K562 (cell line): Measurements from ENCODE around the gene HYI. TPM values are rescaled to one million over a fixed set of nuclear protein-coding genes. Genes with fewer than 3 reads are reported as not detected.

Experiments
- ATAC-seq: fragments of 200-7000 bp; cut with Tn5 transposase; 3 replicates; pipeline ENCODE4 v1.9.1; 2020; ENCODE audit warnings: moderate library complexity
- BruUV-seq: library from RNA; stranded (reverse); fragments of 400-500 nt; replicated peaks from 2 replicates; lab custom pipeline; 2021; lab: Mats Ljungman, UMichigan
- CTCF ChIA-PET: fragments of 300-600 bp; formaldehyde crosslinking; extraction: SDS; loops from one replicate; lab custom pipeline; 2021; ENCODE audit warnings: low intra/inter-chr PET ratio; lab: Yijun Ruan, JAX
- POLR2A ChIA-PET: fragments of 300-600, 350-650 bp; sonication (Branson Sonifier 250); formaldehyde crosslinking; extraction: SDS; loops from one replicate; lab custom pipeline; 2021; ENCODE audit warnings: antibody characterized with exemption, inconsistent platforms; lab: Yijun Ruan, JAX
- DNase-seq, 4 experiments: peaks; one replicate each; pipeline versions ENCODE4 v3.0.0 to v3.0.0-alpha.2; 2011 to 2018; ENCODE audit warnings: low spot score in 3 of 4, mixed read lengths in 3 of 4; ENCODE audit errors: extremely low read depth in 1 of 4
- FAIRE-seq: peaks from 2 replicates; lab custom pipeline; 2011; peaks lifted over from hg19 to GRCh38; lab: Jason Lieb, UNC
- H2AFZ ChIP-seq: 2 replicates; pipeline ENCODE4 v1.6.0; 2011; ENCODE audit warnings: low read depth, low read length, control low read depth, inconsistent platforms
- H3K27ac ChIP-seq: fragments of 200-600 bp; 3 replicates; pipeline ENCODE4 v1.8.0; 2011; ENCODE audit warnings: low read depth, mild to moderate bottlenecking, control low read depth, inconsistent platforms, low read length, moderate library complexity, mixed read lengths; ENCODE audit errors: extremely low read depth
- H3K27me3 ChIP-seq, 2 experiments: fragments of 300-600 bp in 1 of 2; 2 replicates in 1 of 2; 3 replicates in 1 of 2; pipeline versions ENCODE4 v1.6.0 to v1.8.0; 2011; ENCODE audit warnings: inconsistent platforms in 2 of 2, low read length in 2 of 2, mild to moderate bottlenecking in 1 of 2, mixed read lengths in 1 of 2, moderate library complexity in 1 of 2; ENCODE audit not compliant: control insufficient read depth in 2 of 2, insufficient read depth in 2 of 2
- H3K36me3 ChIP-seq: fragments of 300-600 bp; 3 replicates; pipeline ENCODE4 v1.8.0; 2011; ENCODE audit warnings: mild to moderate bottlenecking, low read length, inconsistent platforms; ENCODE audit not compliant: control insufficient read depth, insufficient read depth
- H3K4me1 ChIP-seq, 2 experiments: fragments of 200-600 bp in 1 of 2; replicated peaks in 1 of 2; 2 replicates in 1 of 2; 3 replicates in 1 of 2; pipeline versions ENCODE4 v1.5.1 to v1.8.0; 2011; ENCODE audit warnings: inconsistent platforms in 2 of 2, low read length in 2 of 2, mild to moderate bottlenecking in 1 of 2, mixed read lengths in 1 of 2, moderate library complexity in 1 of 2; ENCODE audit not compliant: control insufficient read depth in 2 of 2, insufficient read depth in 2 of 2
- H3K4me2 ChIP-seq: 2 replicates; pipeline ENCODE4 v1.6.1; 2011; ENCODE audit warnings: low read length, control low read depth, inconsistent platforms, mixed read lengths; ENCODE audit not compliant: insufficient read depth
- H3K4me3 ChIP-seq: fragments of 200-600 bp; sonication (generic), shearing (Covaris generic); 2 replicates; pipeline ENCODE4 v1.5.1; 2016; ENCODE audit warnings: control low read depth, inconsistent platforms
- H3K79me2 ChIP-seq: fragments of 200-600 bp; 3 replicates; pipeline ENCODE4 v1.8.0; 2011; ENCODE audit warnings: low read length, inconsistent platforms; ENCODE audit not compliant: control insufficient read depth, insufficient read depth
- H3K9ac ChIP-seq, 2 experiments: 2 replicates each; pipeline versions ENCODE4 v1.6.0 to v1.6.1; 2011; ENCODE audit warnings: low read depth in 2 of 2, low read length in 2 of 2, control low read depth in 1 of 2, inconsistent platforms in 1 of 2, mild to moderate bottlenecking in 1 of 2, mixed read lengths in 1 of 2; ENCODE audit not compliant: insufficient read depth in 1 of 2
- H3K9me1 ChIP-seq: one replicate; pipeline ENCODE4 v1.6.0; 2011; ENCODE audit warnings: inconsistent platforms, mild to moderate bottlenecking, low read length, moderate library complexity; ENCODE audit not compliant: control insufficient read depth, insufficient read depth
- H3K9me3 ChIP-seq: replicated peaks from 2 replicates; pipeline ENCODE4 v1.5.1; 2011; ENCODE audit warnings: low read depth, low read length, inconsistent platforms; ENCODE audit not compliant: control insufficient read depth, insufficient read depth
- H4K20me1 ChIP-seq: replicated peaks from 2 replicates; pipeline ENCODE4 v1.6.1; 2011; ENCODE audit warnings: low read length, inconsistent platforms, mixed read lengths; ENCODE audit not compliant: control insufficient read depth, insufficient read depth
- BRF1 ChIP-seq: IDR thresholded peaks from 3 replicates; pipeline ENCODE4 v1.6.1; 2011; ENCODE audit warnings: borderline replicate concordance, mild to moderate bottlenecking; ENCODE audit not compliant: insufficient read length; ENCODE audit errors: extremely low read depth
- JUNB ChIP-seq: fragments of 450-650 bp; formaldehyde crosslinking; conservative IDR thresholded peaks from 2 replicates; pipeline ENCODE4 v1.4.0; 2020; ENCODE audit warnings: mild to moderate bottlenecking
- NCOA4 ChIP-seq: fragments of 450-650 bp; IDR thresholded peaks from 2 replicates; pipeline ENCODE4 v1.6.1; 2018; ENCODE audit warnings: mild to moderate bottlenecking; ENCODE audit not compliant: partially characterized antibody
- RUNX1 ChIP-seq: sonication (generic); IDR thresholded peaks from 2 replicates; pipeline ENCODE4 v1.6.1; 2016; ENCODE audit warnings: antibody characterized with exemption, low read depth
- ZNF263 ChIP-seq: sonication (generic); formaldehyde crosslinking; IDR thresholded peaks from 2 replicates; pipeline ENCODE4 v1.8.0; 2022; ENCODE audit warnings: mild to moderate bottlenecking, missing genetic modification reagents, borderline replicate concordance
- WGBS: fragments of 100-300 bp; shearing (Covaris generic); methylation state at CpG from one replicate; pipeline ENCODE4 v1.1.6; 2016; ENCODE audit warnings: low coverage, mixed read lengths; ENCODE audit not compliant: insufficient coverage; ENCODE audit errors: missing lambda C conversion rate; 5-methylcytosine and 5-hydroxymethylcytosine counted together
- in situ Hi-C: fragments of 300-500 bp; cut with MboI; formaldehyde crosslinking; loops from 4 replicates; pipeline ENCODE4 v1.15.0; 2018; ENCODE audit warnings: inconsistent platforms, mixed read lengths
- intact Hi-C: fragments of 100-400 bp; cut with micrococcal nuclease; formaldehyde crosslinking; loops from 2 replicates; pipeline ENCODE4 v1.14.2; 2022
- polyA plus RNA-seq, 8 experiments: library from polyadenylated mRNA; depleted of rRNA in 4 of 8; stranded (reverse) in 5 of 8; unstranded in 3 of 8; fragments of >200 nt; fragmentation: Nextera tagmentation in 2 of 8; fragmentation: Illumina TruSeq in 1 of 8; extraction: Ambion mirVana in 2 of 8; extraction: Trizol in 1 of 8; gene quantifications; 2 replicates each; pipeline versions ENCODE4 v1.2.1 to v1.2.3, GENCODE V29; 2011 to 2014; ENCODE audit warnings: inconsistent platforms in 1 of 8, missing spikeins in 1 of 8
- total RNA-seq, 7 experiments: library from RNA; depleted of rRNA in 6 of 7; stranded (reverse); fragments of >200 nt in 6 of 7; fragmentation: Illumina TruSeq in 2 of 7; extraction: Trizol in 2 of 7; gene quantifications; 2 replicates each; pipeline versions ENCODE4 v1.2.1 to v1.2.3, GENCODE V29; 2011 to 2021; ENCODE audit warnings: low replicate concordance in 1 of 7
- TF ChIP-seq, protein P1 (sequence below): fragments of 250-450 bp; sonication (Bioruptor Pico); IDR thresholded peaks from 2 replicates; pipeline ENCODE4 v1.5.0; 2021; ENCODE audit warnings: mild to moderate bottlenecking, moderate library complexity

The HYI gene
- total and polyA plus RNA-seq, 9 of the 15 experiments (the other 6 are each of a cell fraction or from before 2014, with no cell fraction given): 0.04 to 4.1 (median 1.4) TPM; not detected in 1

DNA sequence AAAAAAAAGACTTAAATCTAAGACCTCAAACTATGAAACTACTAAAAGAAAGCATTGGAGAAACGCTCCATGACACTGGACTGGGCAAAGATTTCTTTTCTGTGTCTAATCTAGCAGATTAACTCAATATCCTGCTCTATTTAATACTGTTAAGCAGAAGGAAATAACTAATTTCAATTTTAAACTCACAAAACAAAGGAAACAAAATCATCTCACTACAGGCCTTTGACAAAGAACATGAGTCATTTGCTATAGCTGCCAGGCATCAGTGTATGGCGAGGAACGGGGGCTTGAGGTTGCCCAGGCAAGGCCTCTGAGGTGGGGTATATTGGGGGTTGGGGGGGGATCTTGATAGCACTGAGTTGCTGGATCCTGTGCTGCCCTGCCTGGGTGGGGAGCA is 43.2 kb downstream of the HYI start (continued):
- no peak for TF ChIP-seq BRF1
- TF ChIP-seq JUNB: no peak
- TF ChIP-seq, protein P1, sequence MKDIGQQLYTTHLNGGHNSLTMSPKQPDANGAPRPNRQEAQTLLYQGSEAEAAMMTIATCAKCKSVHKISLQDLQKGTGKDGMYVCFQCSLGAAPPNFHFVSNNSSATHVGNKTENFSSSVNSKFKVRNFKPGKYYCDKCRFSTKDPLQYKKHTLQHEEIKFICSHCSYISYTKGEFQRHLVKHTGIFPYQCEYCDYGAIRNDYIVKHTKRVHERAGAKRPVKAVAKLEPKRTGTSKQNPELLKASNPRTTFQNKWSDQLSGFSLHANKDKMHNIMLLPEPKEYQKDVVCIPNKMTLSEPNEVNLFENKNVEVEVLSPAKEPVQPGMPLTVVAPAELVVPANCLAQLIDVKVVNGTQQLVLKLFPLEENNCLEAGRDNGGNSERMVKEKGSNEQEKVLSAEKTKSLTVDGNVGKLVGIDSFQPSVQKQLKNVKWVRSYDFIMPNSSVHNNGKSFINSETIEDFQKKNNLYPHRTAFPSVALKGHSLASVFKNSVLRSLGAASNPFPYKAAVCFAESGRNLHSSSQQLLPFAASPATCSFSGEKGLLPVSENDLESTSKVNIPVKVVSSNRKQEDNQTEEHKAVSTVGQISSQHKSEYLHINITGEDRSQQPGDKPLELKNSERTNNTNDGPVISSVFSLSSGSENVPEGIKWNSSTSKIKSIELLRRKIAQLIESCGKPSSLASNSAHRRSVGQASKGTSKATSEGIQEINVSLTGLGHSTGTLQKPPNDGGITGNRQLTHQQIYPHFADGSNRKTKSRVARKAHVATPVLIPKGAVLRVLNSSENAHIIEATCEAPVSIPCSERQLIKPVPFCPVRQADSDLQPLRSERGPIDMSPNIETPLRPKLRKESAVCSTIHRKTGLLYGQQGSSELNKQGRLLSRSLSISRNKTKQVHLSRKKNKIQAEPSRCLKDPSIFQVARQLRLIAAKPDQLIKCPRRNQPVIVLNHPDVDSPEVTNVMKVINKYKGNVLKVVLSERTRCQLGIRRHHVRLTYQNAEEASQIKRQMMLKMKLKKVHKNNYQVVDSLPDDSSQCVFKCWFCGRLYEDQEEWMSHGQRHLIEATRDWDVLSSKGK: no peak
- TF ChIP-seq NCOA4: no peak
- TF ChIP-seq, all 486 proteins: peak for 0

DNA sequence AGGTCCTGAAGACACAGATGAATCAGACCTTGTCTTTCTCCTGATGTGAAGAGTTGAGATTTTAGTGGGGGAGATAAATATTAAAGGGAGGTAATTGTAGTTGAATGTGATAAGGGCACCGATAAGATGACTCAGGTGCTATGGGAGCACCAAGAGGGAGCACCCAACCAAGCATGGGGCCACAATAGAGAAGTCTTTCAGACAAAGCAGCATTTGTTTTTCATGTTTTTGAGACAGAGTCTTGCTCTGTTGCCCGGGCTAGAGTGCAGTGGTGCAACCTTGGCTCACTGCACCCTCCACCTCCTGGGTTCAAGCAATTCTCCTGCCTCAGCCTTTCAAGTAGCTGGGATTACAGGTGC is 47.9 kb downstream of the HYI start:
- no peaks in the 10 kb centered on the region for H3K9me3 ChIP-seq
- H3K4me3 ChIP-seq: no peak overlapping the region
- no peak for ATAC-seq
- no peak overlapping the region for H3K9ac ChIP-seq
- no peak overlapping the region for H3K27ac ChIP-seq
- H3K79me2 ChIP-seq: no peaks in the 10 kb centered on the region
- intact Hi-C loops (no loop called here), in situ Hi-C loops (no loop called here)
- 64% methylated on average over 2 of the region's 2 CpGs for WGBS
- peaks cover 11 to 22% of the 10 kb centered on the region in 2 experiments; a peak in 4 of 5 replicates for H3K4me1 ChIP-seq
- ChIA-PET POLR2A (interaction anchor here (0.6 to 1.1 kb wide), 3 partner anchors 9 to 17 kb away, joined by 3 to 4 read pairs (median 3); partner anchors contain the start of genes MED8 and SZT2), CTCF (no interaction called here)
- H3K4me2 ChIP-seq: no peak overlapping the region; the same call in 1 of the 2 replicates
- no peak overlapping the region for H2AFZ ChIP-seq
- peaks cover 41% of the 10 kb centered on the region for H3K36me3 ChIP-seq
- no peaks in the 10 kb centered on the region for H3K9me1 ChIP-seq
- no peak for DNase-seq
- FAIRE-seq: no peak
- BruUV-seq: no TSS peak
- peaks cover 27% of the 10 kb centered on the region for H4K20me1 ChIP-seq
- TF ChIP-seq RUNX1 (no peak), ZNF263 (CRISPR knock-in tag) (peak; percentile 95)
- no peaks in the 10 kb centered on the region for H3K27me3 ChIP-seq
